ENCODE measurements around the gene NFASC. TPM values are rescaled to one million over a fixed set of nuclear protein-coding genes. Genes with fewer than 3 reads are reported as not detected.

NFASC gene
- total and polyA plus RNA-seq, 4 experiments from 2014 or later = not detected

GRCh38 chr1:204831186-204831585, 39.5 kb upstream of the NFASC start:
- intact Hi-C loops (cut with micrococcal nuclease) = no loop called here
- Mint-ChIP-seq H3K9me3 (peaks cover 0 to 2% (median 0%) of the 10 kb centered on the region in 8 donors), H3K36me3 (no peaks in the 10 kb centered on the region), H3K27me3 (peaks cover 23 to 52% of the 10 kb centered on the region in 2 donors), H3K27ac (no peak overlapping the region), H3K4me1 (peaks cover 2 to 13% (median 6%) of the 10 kb centered on the region in 4 donors), H3K4me3 (no peak overlapping the region)
- POLR2A ChIA-PET (ENCODE audit: partially characterized antibody) = no interaction called here
- DNase-seq = no peak
- no peak overlapping the region for H3K27ac ChIP-seq (ENCODE audit: low read depth, low read length)
- H3K4me3 ChIP-seq (ENCODE audit: low read length in 2 of 2) = no peak overlapping the region
- CTCF ChIA-PET (ENCODE audit: partially characterized antibody) = interaction anchor here (0.9 to 3.2 kb wide), 3 partner anchors 24 to 82 kb away, joined by 3 to 13 read pairs (median 4); no protein-coding TSS in a partner anchor
- H3K9me3 ChIP-seq (ENCODE audit: control insufficient read depth in 1 of 2, low read length in 2 of 2) = no peaks in the 10 kb centered on the region
- H3K27me3 ChIP-seq (ENCODE audit: insufficient read depth, low read length) = peaks cover 13% of the 10 kb centered on the region
- no peaks in the 10 kb centered on the region for H3K36me3 ChIP-seq (ENCODE audit: insufficient read depth, low read length)
- peaks cover 5% of the 10 kb centered on the region for H3K4me1 ChIP-seq (ENCODE audit: insufficient read depth, low read length)

- Mint-ChIP-seq H3K36me3 (no peaks in the 10 kb centered on the region), H3K9me3 (peaks cover 0 to 7% (median 0%) of the 10 kb centered on the region in 8 donors), H3K4me1 (peaks cover 0 to 2% (median 0%) of the 10 kb centered on the region in 4 donors), H3K27ac (no peak overlapping the region), H3K4me3 (no peak overlapping the region), H3K27me3 (peaks cover 32 to 52% of the 10 kb centered on the region in 2 donors)
- ChIA-PET POLR2A (ENCODE audit: partially characterized antibody) (no interaction called here), CTCF (ENCODE audit: partially characterized antibody) (interaction anchor here (3.2 kb wide), 1 partner anchor 27 kb away, joined by 13 read pairs; no protein-coding TSS in a partner anchor)
- H3K4me1 ChIP-seq (ENCODE audit: insufficient read depth, low read length) = no peaks in the 10 kb centered on the region
- H3K27me3 ChIP-seq (ENCODE audit: insufficient read depth, low read length) = peaks cover 9% of the 10 kb centered on the region
- no peaks in the 10 kb centered on the region for H3K9me3 ChIP-seq (ENCODE audit: control insufficient read depth in 1 of 2, low read length in 2 of 2)
- intact Hi-C loops (cut with micrococcal nuclease) = no loop called here
- no peak overlapping the region for H3K27ac ChIP-seq (ENCODE audit: low read depth, low read length)
- H3K4me3 ChIP-seq (ENCODE audit: low read length in 2 of 2) = no peak overlapping the region
- no peak for DNase-seq
- no peaks in the 10 kb centered on the region for H3K36me3 ChIP-seq (ENCODE audit: insufficient read depth, low read length)
These were observed 36.3 kb upstream of the NFASC start for GRCh38 chr1:204834336-204834735.

GRCh38 chr1:204834752-204835151, 35.9 kb upstream of the NFASC start:
- Histone ChIP-seq H3K27me3 (ENCODE audit: insufficient read depth, low read length) (peaks cover 5% of the 10 kb centered on the region), H3K9me3 (ENCODE audit: control insufficient read depth in 1 of 2, low read length in 2 of 2) (no peaks in the 10 kb centered on the region), H3K4me3 (ENCODE audit: low read length in 2 of 2) (no peak overlapping the region), H3K36me3 (ENCODE audit: insufficient read depth, low read length) (no peaks in the 10 kb centered on the region), H3K4me1 (ENCODE audit: insufficient read depth, low read length) (no peaks in the 10 kb centered on the region), H3K27ac (ENCODE audit: low read depth, low read length) (no peak overlapping the region)
- peaks cover 0 to 7% (median 0%) of the 10 kb centered on the region in 8 donors for H3K9me3 Mint-ChIP-seq
- CTCF ChIA-PET (ENCODE audit: partially characterized antibody) = no interaction called here
- H3K27me3 Mint-ChIP-seq = peaks cover 34 to 49% of the 10 kb centered on the region in 2 donors
- no peaks in the 10 kb centered on the region for H3K4me1 Mint-ChIP-seq
- no peaks in the 10 kb centered on the region for H3K36me3 Mint-ChIP-seq
- no peak overlapping the region for H3K27ac Mint-ChIP-seq
- POLR2A ChIA-PET (ENCODE audit: partially characterized antibody) = no interaction called here
- no peak overlapping the region for H3K4me3 Mint-ChIP-seq
- intact Hi-C loops (cut with micrococcal nuclease) = no loop called here
- DNase-seq = no peak

- peaks cover 0 to 7% (median 0%) of the 10 kb centered on the region in 8 donors for H3K9me3 Mint-ChIP-seq
- CTCF ChIA-PET (ENCODE audit: partially characterized antibody) = interaction anchor here (1.0 kb wide), 1 partner anchor 29 kb away, joined by 5 read pairs; no protein-coding TSS in a partner anchor
These were observed 34.9 kb upstream of the NFASC start for GRCh38 chr1:204835737-204836136.

GRCh38 chr1:204836856-204837255, 33.8 kb upstream of the NFASC start:
- POLR2A ChIA-PET (ENCODE audit: partially characterized antibody) = no interaction called here
- intact Hi-C loops (cut with micrococcal nuclease) = no loop called here
- H3K4me1 Mint-ChIP-seq = no peaks in the 10 kb centered on the region

More at GRCh38 chr1:204835737-204836136, 34.9 kb upstream of the NFASC start:
- no peak for DNase-seq
- no peaks in the 10 kb centered on the region for H3K27me3 ChIP-seq (ENCODE audit: insufficient read depth, low read length)
- H3K36me3 Mint-ChIP-seq = no peaks in the 10 kb centered on the region
- no peak overlapping the region for H3K4me3 ChIP-seq (ENCODE audit: low read length in 2 of 2)
- no peaks in the 10 kb centered on the region for H3K36me3 ChIP-seq (ENCODE audit: insufficient read depth, low read length)
- no peaks in the 10 kb centered on the region for H3K4me1 Mint-ChIP-seq
- intact Hi-C loops (cut with micrococcal nuclease) = no loop called here
- no peak overlapping the region for H3K27ac ChIP-seq (ENCODE audit: low read depth, low read length)
- peaks cover 26 to 39% of the 10 kb centered on the region in 2 donors for H3K27me3 Mint-ChIP-seq
- H3K4me1 ChIP-seq (ENCODE audit: insufficient read depth, low read length) = no peaks in the 10 kb centered on the region
- no peaks in the 10 kb centered on the region for H3K9me3 ChIP-seq (ENCODE audit: control insufficient read depth in 1 of 2, low read length in 2 of 2)
- POLR2A ChIA-PET (ENCODE audit: partially characterized antibody) = no interaction called here
- H3K4me3 Mint-ChIP-seq = no peak overlapping the region
- no peak overlapping the region for H3K27ac Mint-ChIP-seq

GRCh38 chr1:204837440-204838084, 33.1 kb upstream of the NFASC start:
- no peaks in the 10 kb centered on the region for H3K4me1 ChIP-seq (ENCODE audit: insufficient read depth, low read length)
- H3K9me3 ChIP-seq (ENCODE audit: control insufficient read depth in 1 of 2, low read length in 2 of 2) = no peaks in the 10 kb centered on the region
- Mint-ChIP-seq H3K9me3 (peaks cover 0 to 6% (median 0%) of the 10 kb centered on the region in 8 donors), H3K4me1 (no peaks in the 10 kb centered on the region), H3K4me3 (no peak overlapping the region), H3K27ac (no peak overlapping the region), H3K36me3 (no peaks in the 10 kb centered on the region), H3K27me3 (peaks cover 15 to 25% of the 10 kb centered on the region in 2 donors)
- H3K36me3 ChIP-seq (ENCODE audit: insufficient read depth, low read length) = no peaks in the 10 kb centered on the region
- intact Hi-C loops (cut with micrococcal nuclease) = no loop called here
- H3K27me3 ChIP-seq (ENCODE audit: insufficient read depth, low read length) = no peaks in the 10 kb centered on the region
- POLR2A ChIA-PET (ENCODE audit: partially characterized antibody) = no interaction called here
- CTCF ChIA-PET (ENCODE audit: partially characterized antibody) = no interaction called here
- DNase-seq = peak in 2 of 5 donors; percentile 6 to 13
- H3K27ac ChIP-seq (ENCODE audit: low read depth, low read length) = no peak overlapping the region
- H3K4me3 ChIP-seq (ENCODE audit: low read length in 2 of 2) = no peak overlapping the region

More at GRCh38 chr1:204836856-204837255, 33.8 kb upstream of the NFASC start:
- CTCF ChIA-PET (ENCODE audit: partially characterized antibody) = interaction anchor here (1.0 kb wide), 1 partner anchor 30 kb away, joined by 5 read pairs; no protein-coding TSS in a partner anchor
- Histone ChIP-seq H3K27ac (ENCODE audit: low read depth, low read length) (no peak overlapping the region), H3K9me3 (ENCODE audit: control insufficient read depth in 1 of 2, low read length in 2 of 2) (no peaks in the 10 kb centered on the region), H3K4me3 (ENCODE audit: low read length in 2 of 2) (no peak overlapping the region), H3K4me1 (ENCODE audit: insufficient read depth, low read length) (no peaks in the 10 kb centered on the region), H3K36me3 (ENCODE audit: insufficient read depth, low read length) (no peaks in the 10 kb centered on the region), H3K27me3 (ENCODE audit: insufficient read depth, low read length) (no peaks in the 10 kb centered on the region)
- no peaks in the 10 kb centered on the region for H3K36me3 Mint-ChIP-seq
- DNase-seq = no peak
- peaks cover 19 to 28% of the 10 kb centered on the region in 2 donors for H3K27me3 Mint-ChIP-seq
- H3K27ac Mint-ChIP-seq = peak overlapping the region in 2 of 7 donors; percentile 40 to 62
- H3K9me3 Mint-ChIP-seq = peaks cover 0 to 7% (median 0%) of the 10 kb centered on the region in 8 donors
- no peak overlapping the region for H3K4me3 Mint-ChIP-seq

GRCh38 chr1:204841316-204841715, 29.3 kb upstream of the NFASC start:
- H3K36me3 Mint-ChIP-seq = no peaks in the 10 kb centered on the region
- H3K9me3 ChIP-seq (ENCODE audit: control insufficient read depth in 1 of 2, low read length in 2 of 2) = no peaks in the 10 kb centered on the region
- no peak overlapping the region for H3K4me3 Mint-ChIP-seq
- CTCF ChIA-PET (ENCODE audit: partially characterized antibody) = interaction anchor here (1.9 kb wide), 1 partner anchor 34 kb away, joined by 7 read pairs; no protein-coding TSS in a partner anchor
- DNase-seq = no peak
- H3K36me3 ChIP-seq (ENCODE audit: insufficient read depth, low read length) = no peaks in the 10 kb centered on the region
- no peak overlapping the region for H3K4me3 ChIP-seq (ENCODE audit: low read length in 2 of 2)
- H3K27ac Mint-ChIP-seq = no peak overlapping the region
- H3K27ac ChIP-seq (ENCODE audit: low read depth, low read length) = no peak overlapping the region
- peaks cover 14 to 24% of the 10 kb centered on the region in 2 donors for H3K27me3 Mint-ChIP-seq
- no peaks in the 10 kb centered on the region for H3K4me1 ChIP-seq (ENCODE audit: insufficient read depth, low read length)
- peaks cover 0 to 6% (median 0%) of the 10 kb centered on the region in 8 donors for H3K9me3 Mint-ChIP-seq
- intact Hi-C loops (cut with micrococcal nuclease) = no loop called here
- POLR2A ChIA-PET (ENCODE audit: partially characterized antibody) = no interaction called here
- H3K27me3 ChIP-seq (ENCODE audit: insufficient read depth, low read length) = no peaks in the 10 kb centered on the region
- H3K4me1 Mint-ChIP-seq = no peaks in the 10 kb centered on the region
